ENCODE measurements around the gene UTRN.

The UTRN gene

GRCh38 chr6:144284783-144285547, at the start of gene UTRN:
UTRN (plus strand) TSS chr6:144285335; CDS start chr6:144291829, 6,494 bp downstream.
- DNase-seq (ENCODE audit: low spot score in 2 of 2), result peak; percentile 34 to 77
- Mint-ChIP-seq H3K27ac (peak within 1 kb of the TSS; percentile 86), H3K4me3 (peak within 1 kb of the TSS; percentile 97), H3K4me1 (peaks cover 21% of the 10 kb centered on the region), H3K36me3 (no peaks in the 10 kb centered on the region), H3K9me3 (no peaks in the 10 kb centered on the region)
- ATAC-seq, result peak; percentile 82

DNA sequence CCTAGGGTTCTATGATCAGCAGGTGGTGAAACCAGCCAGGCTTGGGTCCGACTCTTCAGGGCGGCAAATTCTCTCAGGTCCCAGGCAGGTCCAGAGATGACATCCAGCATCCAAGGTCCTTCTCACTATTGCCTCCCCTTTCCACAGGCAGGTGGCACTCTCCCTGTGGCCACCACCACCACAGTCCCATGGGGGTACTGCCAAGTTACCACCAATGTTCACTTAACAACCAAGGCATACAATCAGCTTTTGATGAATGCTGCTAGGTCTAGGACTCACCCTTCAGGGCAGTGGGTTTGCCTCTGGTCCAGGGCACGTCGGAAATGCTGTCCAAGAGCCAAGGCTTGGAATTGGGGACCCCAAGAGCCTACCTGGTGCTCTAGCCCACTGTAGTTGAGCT, 40.4 kb upstream of the UTRN start:
- Mint-ChIP-seq H3K36me3 (peaks cover 16% of the 10 kb centered on the region), H3K4me3 (no peak overlapping the region), H3K9me3 (no peaks in the 10 kb centered on the region), H3K27ac (no peak overlapping the region), H3K4me1 (peaks cover 15% of the 10 kb centered on the region)
- no peak for DNase-seq (ENCODE audit: low spot score in 2 of 2)
- ATAC-seq, result no peak

- no peak overlapping the region for H3K27ac Mint-ChIP-seq
- H3K9me3 Mint-ChIP-seq, result no peaks in the 10 kb centered on the region
Observed at GRCh38 chr6:144246988-144247387, 38.1 kb upstream of the UTRN start.

GRCh38 chr6:144248003-144248402, 37.1 kb upstream of the UTRN start:
- H3K4me1 Mint-ChIP-seq, result peaks cover 20% of the 10 kb centered on the region
- H3K9me3 Mint-ChIP-seq, result no peaks in the 10 kb centered on the region
- peak overlapping the region; percentile 90 for H3K27ac Mint-ChIP-seq
- peaks cover 16% of the 10 kb centered on the region for H3K36me3 Mint-ChIP-seq
- ATAC-seq, result peak; percentile 94
- DNase-seq (ENCODE audit: low spot score in 2 of 2), result peak; percentile 10 to 74
- H3K4me3 Mint-ChIP-seq, result peak overlapping the region; percentile 44

More at GRCh38 chr6:144246988-144247387, 38.1 kb upstream of the UTRN start:
- DNase-seq (ENCODE audit: low spot score in 2 of 2), result no peak
- H3K4me3 Mint-ChIP-seq, result no peak overlapping the region
- H3K4me1 Mint-ChIP-seq, result peaks cover 20% of the 10 kb centered on the region
- H3K36me3 Mint-ChIP-seq, result peaks cover 16% of the 10 kb centered on the region
- ATAC-seq, result no peak

DNA sequence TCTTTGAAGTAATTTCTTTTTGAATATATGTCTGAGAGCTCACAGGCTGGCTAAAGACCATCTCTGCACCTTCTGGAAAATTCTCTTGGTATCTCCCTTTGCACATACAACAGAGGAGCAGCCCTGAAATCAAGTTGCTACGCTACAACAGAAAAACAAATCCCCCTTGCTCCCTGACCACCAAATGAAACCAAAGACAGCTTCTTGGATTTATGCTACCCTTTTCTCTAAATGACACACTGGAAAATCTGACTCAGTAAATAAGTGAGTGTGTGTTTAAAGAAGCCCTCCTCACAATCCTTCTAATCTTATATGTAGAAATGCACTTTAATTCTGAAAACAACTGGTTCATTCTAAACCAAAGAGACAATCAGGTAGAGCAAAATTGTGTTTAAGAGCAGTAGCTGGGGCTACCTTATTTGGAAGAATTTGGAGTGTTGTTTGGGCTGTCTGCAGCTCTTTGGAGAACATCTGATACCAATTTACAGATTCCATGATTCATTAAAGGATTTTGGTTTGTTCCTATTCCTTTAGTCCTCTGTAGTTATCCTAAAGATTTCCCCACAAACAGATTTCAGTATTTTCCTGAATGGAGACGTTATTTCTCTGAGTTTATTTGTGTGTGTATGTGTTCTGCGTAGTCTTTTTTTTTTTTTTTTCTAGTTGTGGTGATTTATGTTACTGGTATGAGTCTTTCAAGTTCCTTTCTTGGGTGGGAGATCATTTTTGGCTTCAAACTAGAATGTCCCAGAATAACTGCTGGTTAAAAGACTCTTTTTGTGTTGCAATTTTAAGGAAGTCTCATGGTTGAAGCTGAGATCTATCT, 36.4 kb upstream of the UTRN start:
- ATAC-seq (peak; percentile 73), DNase-seq (ENCODE audit: low spot score in 2 of 2) (no peak)
- no peaks in the 10 kb centered on the region for H3K9me3 Mint-ChIP-seq
- peaks cover 16% of the 10 kb centered on the region for H3K36me3 Mint-ChIP-seq
- H3K4me3 Mint-ChIP-seq, result peak overlapping the region; percentile 44
- H3K4me1 Mint-ChIP-seq, result peaks cover 20% of the 10 kb centered on the region
- H3K27ac Mint-ChIP-seq, result peak overlapping the region; percentile 90

DNA sequence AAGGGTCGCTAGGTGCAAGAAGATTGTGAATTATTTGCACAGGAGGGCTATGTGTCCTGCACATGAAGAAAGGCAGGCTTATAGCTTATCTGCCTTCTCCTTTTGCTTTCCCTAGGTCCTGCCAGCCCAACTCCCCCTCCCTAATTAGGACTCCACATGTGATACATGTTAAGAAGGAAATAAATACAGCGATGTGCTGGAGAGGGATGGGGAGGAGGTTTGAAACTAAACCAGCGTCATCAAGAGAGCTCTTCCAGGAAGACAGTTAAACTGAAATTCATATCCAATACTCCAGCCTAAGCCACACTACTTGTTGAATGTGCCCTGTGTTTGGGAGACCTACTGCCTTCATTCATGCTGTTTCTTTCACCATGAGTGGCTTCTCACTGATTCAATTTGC, 34.9 kb upstream of the UTRN start:
- Mint-ChIP-seq H3K36me3 (peaks cover 16% of the 10 kb centered on the region), H3K9me3 (no peaks in the 10 kb centered on the region), H3K27ac (no peak overlapping the region), H3K4me3 (no peak overlapping the region), H3K4me1 (peaks cover 20% of the 10 kb centered on the region)
- ATAC-seq, result no peak
- DNase-seq (ENCODE audit: low spot score in 2 of 2), result no peak

DNA sequence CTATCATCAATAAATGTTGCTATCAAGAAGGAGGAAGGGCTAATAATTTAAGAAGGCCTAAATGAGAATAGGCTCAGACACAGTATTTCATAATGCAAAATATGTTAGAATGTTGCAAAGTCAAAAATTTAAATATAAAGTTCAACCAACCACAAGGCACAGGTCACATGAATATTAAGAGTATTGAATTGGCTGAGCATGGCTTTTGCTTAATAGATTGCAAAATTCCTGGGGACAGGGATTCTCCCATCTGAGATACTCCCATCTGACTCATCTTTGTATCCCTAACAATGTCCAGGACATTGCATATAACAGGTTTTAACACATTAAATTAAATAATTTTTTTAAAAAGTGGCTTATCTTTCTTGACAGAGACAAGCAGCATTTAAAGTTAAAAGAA, 32.9 kb upstream of the UTRN start:
- DNase-seq (ENCODE audit: low spot score in 2 of 2) (no peak), ATAC-seq (no peak)
- no peak overlapping the region for H3K27ac Mint-ChIP-seq
- no peak overlapping the region for H3K4me3 Mint-ChIP-seq
- H3K4me1 Mint-ChIP-seq, result peaks cover 20% of the 10 kb centered on the region
- H3K9me3 Mint-ChIP-seq, result no peaks in the 10 kb centered on the region
- H3K36me3 Mint-ChIP-seq, result peaks cover 11% of the 10 kb centered on the region

DNA sequence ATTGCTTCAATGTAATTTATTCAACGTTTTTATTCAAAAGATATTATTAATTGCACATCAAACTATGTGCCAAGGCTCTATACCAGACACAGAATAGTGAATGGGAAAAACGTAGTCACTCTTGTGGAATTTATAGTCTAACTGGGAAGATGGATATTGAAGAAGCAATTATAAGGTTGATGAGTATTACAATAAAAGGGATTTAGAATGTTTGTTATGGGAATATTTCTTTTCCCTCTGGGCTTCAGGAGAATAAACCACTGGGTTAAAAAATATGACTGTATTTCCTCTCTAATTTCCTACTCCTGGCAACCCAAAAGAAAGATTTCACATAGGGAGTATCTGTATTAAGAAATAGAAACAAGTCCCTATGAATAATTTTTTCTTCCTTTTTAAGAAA, 25.1 kb upstream of the UTRN start:
- H3K9me3 Mint-ChIP-seq, result no peaks in the 10 kb centered on the region
- no peaks in the 10 kb centered on the region for H3K36me3 Mint-ChIP-seq
- no peak overlapping the region for H3K27ac Mint-ChIP-seq
- ATAC-seq, result no peak
- H3K4me1 Mint-ChIP-seq, result no peaks in the 10 kb centered on the region
- H3K4me3 Mint-ChIP-seq, result no peak overlapping the region
- DNase-seq (ENCODE audit: low spot score in 2 of 2), result no peak

DNA sequence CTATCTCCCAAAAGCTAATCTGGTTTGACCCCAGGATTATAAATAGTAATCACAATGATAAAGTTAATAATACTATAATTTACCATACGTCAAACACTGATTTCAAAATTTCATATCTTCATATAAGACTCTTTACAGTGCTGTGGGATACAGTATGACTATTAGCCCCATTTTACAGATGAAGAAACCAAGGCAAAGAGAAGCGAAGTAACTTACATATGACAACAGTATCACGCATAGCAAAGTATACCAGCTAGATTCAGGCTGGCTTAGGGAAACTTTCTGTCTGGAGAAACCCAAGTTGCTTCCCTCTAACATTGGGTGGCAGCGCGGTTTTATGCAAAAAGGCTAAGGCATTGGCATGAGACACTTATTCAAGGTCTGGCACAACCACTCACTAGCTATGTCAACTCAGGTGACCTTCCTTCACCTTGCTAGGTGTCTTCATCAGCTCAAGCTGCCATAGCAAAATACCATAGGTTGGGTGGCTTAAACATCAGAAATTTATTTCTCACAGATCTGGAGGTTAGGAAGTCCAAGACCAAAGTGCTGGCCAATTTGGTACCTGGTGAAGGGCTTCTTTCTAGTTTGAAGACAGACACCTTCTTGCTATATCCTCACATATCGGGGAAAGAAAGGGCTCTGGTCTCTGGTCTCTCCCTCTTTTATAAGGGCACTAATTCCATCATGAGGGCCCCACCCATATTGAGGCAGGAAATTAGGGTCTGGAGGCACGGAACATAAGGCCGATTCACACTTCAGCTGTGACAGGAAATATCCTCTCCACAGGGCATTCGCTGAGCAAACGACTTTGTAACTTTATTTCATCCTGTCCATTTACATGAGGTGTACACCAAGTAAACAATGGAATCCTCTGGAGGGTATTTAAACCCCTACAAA, 22.4 kb upstream of the UTRN start:
- no peak overlapping the region for H3K27ac Mint-ChIP-seq
- no peak overlapping the region for H3K4me3 Mint-ChIP-seq
- no peaks in the 10 kb centered on the region for H3K9me3 Mint-ChIP-seq
- H3K36me3 Mint-ChIP-seq, result no peaks in the 10 kb centered on the region
- ATAC-seq, result no peak
- no peaks in the 10 kb centered on the region for H3K4me1 Mint-ChIP-seq
- DNase-seq (ENCODE audit: low spot score in 2 of 2), result no peak

DNA sequence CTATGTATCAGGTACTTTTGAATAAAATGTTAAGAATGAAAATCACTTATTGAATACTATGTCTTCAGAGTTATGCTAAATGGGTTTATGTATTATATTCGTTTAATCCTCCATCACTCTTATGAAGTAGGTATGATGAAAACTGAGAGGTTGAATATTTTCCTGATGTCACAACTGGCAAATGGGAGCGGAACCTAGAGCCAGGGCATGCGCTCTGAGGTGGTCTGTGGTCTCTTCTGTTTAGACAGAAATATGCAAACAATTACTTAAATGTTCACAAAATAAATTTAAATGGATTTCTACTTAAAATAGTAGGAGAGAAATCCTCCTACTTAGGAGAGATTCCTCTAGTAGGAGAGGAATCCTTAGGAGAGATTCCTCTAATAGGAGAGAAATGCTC, 21.3 kb upstream of the UTRN start:
- ATAC-seq, result no peak
- Mint-ChIP-seq H3K27ac (no peak overlapping the region), H3K4me1 (no peaks in the 10 kb centered on the region), H3K4me3 (no peak overlapping the region), H3K36me3 (no peaks in the 10 kb centered on the region), H3K9me3 (no peaks in the 10 kb centered on the region)
- no peak for DNase-seq (ENCODE audit: low spot score in 2 of 2)

- Mint-ChIP-seq H3K4me3 (no peak overlapping the region), H3K27ac (no peak overlapping the region), H3K36me3 (no peaks in the 10 kb centered on the region), H3K4me1 (no peaks in the 10 kb centered on the region), H3K9me3 (no peaks in the 10 kb centered on the region)
- DNase-seq (ENCODE audit: low spot score in 2 of 2) (no peak), ATAC-seq (no peak)
Observed at GRCh38 chr6:144264270-144265060, 20.7 kb upstream of the UTRN start.

- H3K9me3 Mint-ChIP-seq, result no peaks in the 10 kb centered on the region
- no peaks in the 10 kb centered on the region for H3K4me1 Mint-ChIP-seq
- DNase-seq (ENCODE audit: low spot score in 2 of 2), result no peak
- no peak overlapping the region for H3K4me3 Mint-ChIP-seq
- H3K27ac Mint-ChIP-seq, result no peak overlapping the region
- H3K36me3 Mint-ChIP-seq, result no peaks in the 10 kb centered on the region
- ATAC-seq, result no peak
Observed at GRCh38 chr6:144265061-144265357, 20.1 kb upstream of the UTRN start.

- Mint-ChIP-seq H3K4me1 (no peaks in the 10 kb centered on the region), H3K4me3 (no peak overlapping the region), H3K36me3 (no peaks in the 10 kb centered on the region), H3K9me3 (no peaks in the 10 kb centered on the region), H3K27ac (no peak overlapping the region)
- ATAC-seq, result no peak
- DNase-seq (ENCODE audit: low spot score in 2 of 2), result no peak
Observed at GRCh38 chr6:144265390-144265789, 19.7 kb upstream of the UTRN start.

GRCh38 chr6:144266091-144266649, 19.0 kb upstream of the UTRN start:
- ATAC-seq, result no peak
- Mint-ChIP-seq H3K9me3 (no peaks in the 10 kb centered on the region), H3K4me1 (no peaks in the 10 kb centered on the region), H3K27ac (no peak overlapping the region), H3K4me3 (no peak overlapping the region), H3K36me3 (no peaks in the 10 kb centered on the region)
- no peak for DNase-seq (ENCODE audit: low spot score in 2 of 2)

All from stimulated activated effector memory CD8-positive, alpha-beta T cell treated with anti-CD3 and anti-CD28 coated beads, Interleukin-12 subunit alpha, Interleukin-12 subunit beta, amount 100 ng/mL, for 72 hours (primary cell).